H1 (cell line): Measurements from ENCODE around the gene RABEPK. TPM values are rescaled to one million over a fixed set of nuclear protein-coding genes. Genes with fewer than 3 reads are reported as not detected.
"Not testable (repeated sequence)": the region's sequence is repeated elsewhere in the genome, so short reads cannot be mapped to it uniquely, and the experiment has no call there.

Source experiments
- CTCF ChIA-PET: fragments of 300-600 bp; sonication (Branson Sonifier 250); formaldehyde crosslinking; loops from one replicate; lab custom pipeline; 2021; ENCODE audit not compliant: partially characterized antibody; lab: Charles Lee
- POLR2A ChIA-PET: fragments of 300-600 bp; sonication (Branson Sonifier 250); formaldehyde crosslinking; loops from one replicate; lab custom pipeline; 2021; ENCODE audit warnings: inconsistent platforms; ENCODE audit not compliant: partially characterized antibody; lab: Charles Lee
- DNase-seq, 2 experiments: peaks; one replicate each; pipeline versions ENCODE4 v3.0.0 to v3.0.0-alpha.2; 2010 to 2022; ENCODE audit warnings: low spot score in 2 of 2, low read depth in 1 of 2, mixed read lengths in 1 of 2
- FAIRE-seq: peaks from 2 replicates; lab custom pipeline; 2011; peaks lifted over from hg19 to GRCh38; lab: Jason Lieb, UNC
- H2AFZ ChIP-seq: 2 replicates; pipeline ENCODE4 v1.8.1; 2012; ENCODE audit warnings: low read length, inconsistent platforms
- H2AK5ac ChIP-seq: 2 replicates; pipeline ENCODE4 v1.6.1; 2013; ENCODE audit warnings: low read depth, low read length
- H2BK120ac ChIP-seq: replicated peaks from 2 replicates; pipeline ENCODE3; 2013; ENCODE audit warnings: low read depth, low read length, inconsistent platforms
- H2BK12ac ChIP-seq: 2 replicates; pipeline ENCODE4 v1.6.1; 2013; ENCODE audit warnings: low read depth, low read length
- H2BK15ac ChIP-seq: 2 replicates; pipeline ENCODE4 v1.6.1; 2013; ENCODE audit warnings: low read length
- H2BK20ac ChIP-seq: 2 replicates; pipeline ENCODE4 v1.6.1; 2013; ENCODE audit warnings: low read length
- H2BK5ac ChIP-seq: 2 replicates; pipeline ENCODE4 v1.6.1; 2013; ENCODE audit warnings: low read depth, low read length
- H3K14ac ChIP-seq: 2 replicates; pipeline ENCODE4 v1.6.1; 2013; ENCODE audit warnings: inconsistent platforms; ENCODE audit not compliant: insufficient read length
- H3K18ac ChIP-seq: 2 replicates; pipeline ENCODE4 v1.6.1; 2013; ENCODE audit warnings: low read length; ENCODE audit errors: extremely low read depth
- H3K23ac ChIP-seq: 2 replicates; pipeline ENCODE4 v1.6.1; 2013; ENCODE audit warnings: inconsistent platforms; ENCODE audit not compliant: insufficient read length
- H3K23me2 ChIP-seq: 2 replicates; pipeline ENCODE4 v1.6.1; 2013; ENCODE audit warnings: low read depth, low read length
- H3K27ac ChIP-seq: 2 replicates; pipeline ENCODE4 v1.6.1; 2011; ENCODE audit warnings: low read depth, low read length, inconsistent platforms
- H3K27me3 ChIP-seq, 4 experiments: replicated peaks in 1 of 4; 1 replicate in 1 of 4; 2 replicates in 3 of 4; pipeline versions ENCODE4 v1.6.1 to v1.8.1; 2011 to 2013; ENCODE audit warnings: low read length in 3 of 4, mild to moderate bottlenecking in 3 of 4, inconsistent platforms in 2 of 4, mixed read lengths in 2 of 4, moderate library complexity in 1 of 4; ENCODE audit not compliant: control insufficient read depth in 3 of 4, insufficient read depth in 3 of 4; ENCODE audit errors: extremely low read depth in 1 of 4
- H3K36me3 ChIP-seq, 4 experiments: 2 replicates each; pipeline versions ENCODE4 v1.6.1 to v1.8.1; 2011 to 2013; ENCODE audit warnings: mild to moderate bottlenecking in 4 of 4, low read length in 3 of 4, moderate library complexity in 2 of 4, control low read depth in 1 of 4, inconsistent platforms in 1 of 4; ENCODE audit not compliant: insufficient read depth in 4 of 4, control insufficient read depth in 2 of 4
- H3K4ac ChIP-seq: replicated peaks from 2 replicates; pipeline ENCODE3; 2013; ENCODE audit warnings: low read length, low read depth, mixed read lengths, inconsistent platforms; ENCODE audit not compliant: insufficient read length
- H3K4me1 ChIP-seq, 4 experiments: replicated peaks in 1 of 4; 1 replicate in 1 of 4; 2 replicates in 3 of 4; pipeline versions ENCODE4 v1.6.1 to v1.8.1; 2011 to 2013; ENCODE audit warnings: low read length in 3 of 4, inconsistent platforms in 2 of 4, mixed read lengths in 1 of 4; ENCODE audit not compliant: insufficient read depth in 4 of 4, control insufficient read depth in 3 of 4
- H3K4me2 ChIP-seq, 2 experiments: 2 replicates each; pipeline versions ENCODE4 v1.6.1 to v1.8.1; 2011 to 2013; ENCODE audit warnings: low read depth in 2 of 2, low read length in 2 of 2, control low read depth in 1 of 2, inconsistent platforms in 1 of 2, mild to moderate bottlenecking in 1 of 2; ENCODE audit not compliant: insufficient read depth in 1 of 2
- H3K4me3 ChIP-seq, 4 experiments: fragments of 200-600, 300-600 bp in 1 of 4; sonication (generic), shearing (Covaris generic), sonication (Bioruptor Twin) in 1 of 4; 2 replicates each; pipeline versions ENCODE4 v1.5.1 to v1.8.1; 2011 to 2016; ENCODE audit warnings: low read length in 4 of 4, low read depth in 3 of 4, control low read depth in 2 of 4, inconsistent platforms in 2 of 4, mild to moderate bottlenecking in 2 of 4, mixed read lengths in 1 of 4, moderate library complexity in 1 of 4; ENCODE audit not compliant: insufficient read depth in 2 of 4; ENCODE audit errors: extremely low read depth in 1 of 4
- H3K56ac ChIP-seq: replicated peaks from 2 replicates; pipeline ENCODE3; 2013; ENCODE audit warnings: low read depth, mild to moderate bottlenecking, mixed read lengths, low read length, inconsistent platforms; ENCODE audit not compliant: insufficient read length
- H3K79me1 ChIP-seq: 2 replicates; pipeline ENCODE4 v1.6.1; 2013; ENCODE audit warnings: low read depth, low read length, control low read depth
- H3K79me2 ChIP-seq, 2 experiments: 2 replicates each; pipeline versions ENCODE4 v1.6.1 to v1.8.1; 2012 to 2013; ENCODE audit warnings: low read length in 2 of 2, mild to moderate bottlenecking in 2 of 2, inconsistent platforms in 1 of 2; ENCODE audit not compliant: insufficient read depth in 2 of 2, control insufficient read depth in 1 of 2
- H3K9ac ChIP-seq, 4 experiments: replicated peaks in 1 of 4; 1 replicate in 1 of 4; 2 replicates in 3 of 4; pipeline versions ENCODE4 v1.6.1 to v1.8.1; 2011 to 2013; ENCODE audit warnings: low read depth in 3 of 4, low read length in 3 of 4, control low read depth in 2 of 4, mild to moderate bottlenecking in 2 of 4, moderate library complexity in 2 of 4, inconsistent platforms in 1 of 4; ENCODE audit errors: extremely low read depth in 1 of 4
- H3K9me3 ChIP-seq, 2 experiments: 2 replicates each; pipeline versions ENCODE4 v1.6.1 to v1.8.1; 2012 to 2013; ENCODE audit warnings: mild to moderate bottlenecking in 2 of 2, moderate library complexity in 2 of 2, control low read depth in 1 of 2, inconsistent platforms in 1 of 2, low read depth in 1 of 2, low read length in 1 of 2, mixed read lengths in 1 of 2; ENCODE audit not compliant: insufficient read depth in 2 of 2
- H4K20me1 ChIP-seq, 2 experiments: replicated peaks in 1 of 2; 2 replicates each; pipeline versions ENCODE3 to v1.8.1; 2011 to 2013; ENCODE audit warnings: inconsistent platforms in 2 of 2, low read length in 2 of 2, mild to moderate bottlenecking in 1 of 2; ENCODE audit not compliant: insufficient read depth in 2 of 2, control insufficient read depth in 1 of 2
- H4K5ac ChIP-seq: 2 replicates; pipeline ENCODE4 v1.6.1; 2013; ENCODE audit warnings: low read length, low read depth, mixed read lengths, inconsistent platforms; ENCODE audit not compliant: insufficient read length
- H4K8ac ChIP-seq: 2 replicates; pipeline ENCODE4 v1.8.0; 2013; ENCODE audit warnings: mild to moderate bottlenecking, moderate library complexity, low read length, inconsistent platforms; ENCODE audit not compliant: insufficient read depth; ENCODE audit errors: extremely low read depth
- H4K91ac ChIP-seq: replicated peaks from 2 replicates; pipeline ENCODE3; 2013; ENCODE audit warnings: low read length, mixed read lengths, inconsistent platforms; ENCODE audit not compliant: insufficient read length
- WGBS, 2 experiments: shearing (Covaris generic) in 1 of 2; methylation state at CpG; one replicate each; pipeline versions ENCODE4 v1.1.6 to v1.1.7; 2013 to 2015; ENCODE audit warnings: low lambda C conversion rate in 2 of 2, mixed read lengths in 2 of 2, inconsistent platforms in 1 of 2, low coverage in 1 of 2, missing lambda C conversion rate in 1 of 2; ENCODE audit not compliant: insufficient replicate concordance in 2 of 2, insufficient coverage in 1 of 2, insufficient read length in 1 of 2; ENCODE audit errors: extremely low coverage in 1 of 2, missing lambda C conversion rate in 1 of 2; 5-methylcytosine and 5-hydroxymethylcytosine counted together
- polyA plus RNA-seq, 7 experiments: library from polyadenylated mRNA; depleted of rRNA in 3 of 7; stranded (reverse) in 5 of 7; unstranded in 2 of 7; fragments of >200 nt in 5 of 7; fragments of 200-250 nt in 2 of 7; gene quantifications; 1 replicate in 5 of 7; 2 replicates in 1 of 7; 4 replicates in 1 of 7; pipeline versions ENCODE4 v1.2.1 to v1.2.3, GENCODE V29; 2011 to 2013; ENCODE audit warnings: missing spikeins in 2 of 7, mixed read lengths in 2 of 7
- total RNA-seq: library from RNA; stranded (reverse); fragmentation: NEBNext Ultra II Directional; extraction: Animal tissue kit (Norgen Biotek cat#: 25700); gene quantifications from 2 replicates; pipeline ENCODE4 v1.2.1, GENCODE V29; 2021

RABEPK gene
- total and polyA plus RNA-seq, 2 of the 8 experiments (the other 6 are each of a cell fraction or from before 2014, with no cell fraction given), result 26.3 to 34.3 TPM

DNA sequence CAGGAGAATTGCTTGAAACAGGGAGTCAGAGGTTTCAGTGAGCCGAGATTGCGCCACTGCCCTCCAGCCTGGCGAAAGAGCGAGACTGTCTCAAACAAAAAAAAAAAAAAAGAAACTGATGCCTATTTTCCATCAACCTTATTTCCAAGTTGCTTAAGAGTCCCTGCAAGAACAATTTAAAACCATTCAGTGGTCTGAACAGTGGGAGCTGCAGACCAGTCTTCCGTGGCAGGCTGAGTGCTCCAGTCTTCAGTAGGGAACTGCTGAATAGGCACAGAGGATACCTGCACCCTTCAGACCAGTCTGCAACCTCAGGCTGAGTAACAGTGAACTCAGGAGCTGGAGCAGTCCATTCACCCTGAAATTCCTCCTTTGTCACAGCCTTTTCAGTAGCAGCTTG, 5.9 kb upstream of the RABEPK start:
- H2BK120ac ChIP-seq, DNase-seq, H2BK5ac ChIP-seq, H2BK12ac ChIP-seq, H3K79me2 ChIP-seq, H4K91ac ChIP-seq, H2BK15ac ChIP-seq, H3K27ac ChIP-seq, H3K4me2 ChIP-seq, H3K14ac ChIP-seq, H4K20me1 ChIP-seq, H4K8ac ChIP-seq, H2AK5ac ChIP-seq, H4K5ac ChIP-seq, H2BK20ac ChIP-seq, H3K18ac ChIP-seq, H3K4me1 ChIP-seq, H3K9me3 ChIP-seq, H3K9ac ChIP-seq, FAIRE-seq, H3K56ac ChIP-seq, H3K4ac ChIP-seq, H3K23ac ChIP-seq, H3K36me3 ChIP-seq, H3K4me3 ChIP-seq, H2AFZ ChIP-seq, H3K79me1 ChIP-seq, H3K27me3 ChIP-seq, H3K23me2 ChIP-seq: not testable (repeated sequence)
- POLR2A ChIA-PET, result interaction anchor here (1.4 kb wide), 1 partner anchor 47 kb away, joined by 4 read pairs; the partner anchor contains the start of gene HSPA5
- CTCF ChIA-PET, result interaction anchor here (0.6 to 0.7 kb wide), 2 partner anchors 13 to 291 kb away, joined by 3 read pairs; no protein-coding TSS in a partner anchor
- 95% methylated on average over 5 of the region's 5 CpGs; no CpG with 5 or more reads in 1 of the 2 experiments for WGBS, 2 experiments

DNA sequence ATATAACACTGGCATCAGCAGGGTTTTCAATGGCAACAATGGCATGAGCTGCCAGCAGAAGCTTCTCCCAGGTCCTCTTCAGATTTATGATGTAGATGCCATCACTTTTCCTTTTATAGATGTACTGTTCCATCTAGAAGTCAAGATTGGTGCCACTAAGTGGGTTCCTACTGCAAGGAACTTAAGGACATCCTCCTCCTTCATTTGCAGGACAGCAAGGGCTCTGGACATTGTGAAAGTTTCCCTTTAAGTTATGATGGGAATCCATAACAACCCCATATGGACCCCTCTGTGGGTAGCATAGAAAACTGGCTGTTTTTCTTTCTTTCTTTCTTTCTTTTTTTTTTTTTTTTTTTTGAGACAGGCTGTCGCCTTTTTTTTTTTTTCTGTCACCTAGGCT, 4.8 kb upstream of the RABEPK start:
- FAIRE-seq, H3K27ac ChIP-seq: not testable (repeated sequence)

More for the DNA sequence above, 4.8 kb upstream of the RABEPK start:
- not testable (repeated sequence) for H2AFZ ChIP-seq, H3K4me1 ChIP-seq, H4K5ac ChIP-seq, H3K18ac ChIP-seq, H3K4me2 ChIP-seq, DNase-seq, H3K79me1 ChIP-seq, H2BK12ac ChIP-seq, H3K14ac ChIP-seq, H3K4ac ChIP-seq, H3K56ac ChIP-seq, H3K9ac ChIP-seq, H2BK5ac ChIP-seq, H2BK120ac ChIP-seq, H4K20me1 ChIP-seq, H3K9me3 ChIP-seq, H2BK15ac ChIP-seq, H2AK5ac ChIP-seq, H4K91ac ChIP-seq, H3K36me3 ChIP-seq, H3K23me2 ChIP-seq, H2BK20ac ChIP-seq, H4K8ac ChIP-seq, H3K23ac ChIP-seq, H3K79me2 ChIP-seq, H3K4me3 ChIP-seq, H3K27me3 ChIP-seq
- ChIA-PET POLR2A (interaction anchor here (0.6 kb wide), 2 partner anchors 427 to 1274 kb away, joined by 3 read pairs; no protein-coding TSS in a partner anchor), CTCF (interaction anchor here (0.6 to 0.7 kb wide), 2 partner anchors 195 to 1836 kb away, joined by 3 read pairs; no protein-coding TSS in a partner anchor)
- no CpG with 5 or more reads among the region's 1 CpG for WGBS, 2 experiments
